Rectal smooth muscle tissue (tissue), 1 donor: ENCODE results near the gene CD101.

Source experiments
- H3K27ac ChIP-seq: one replicate; pipeline ENCODE4 v1.7.0; 2013; ENCODE audit warnings: low read depth, low read length, inconsistent platforms
- H3K27me3 ChIP-seq: one replicate; pipeline ENCODE4 v1.7.0; 2013; ENCODE audit warnings: low read length; ENCODE audit not compliant: control insufficient read depth, insufficient read depth
- H3K36me3 ChIP-seq: one replicate; pipeline ENCODE4 v1.7.0; 2013; ENCODE audit warnings: low read length; ENCODE audit not compliant: control insufficient read depth, insufficient read depth
- H3K4me1 ChIP-seq: one replicate; pipeline ENCODE4 v1.7.0; 2013; ENCODE audit warnings: low read length; ENCODE audit not compliant: control insufficient read depth, insufficient read depth
- H3K4me3 ChIP-seq: one replicate; pipeline ENCODE4 v1.7.0; 2013; ENCODE audit warnings: low read length
- H3K9ac ChIP-seq: one replicate; pipeline ENCODE4 v1.7.0; 2013; ENCODE audit warnings: low read length

The CD101 gene

DNA sequence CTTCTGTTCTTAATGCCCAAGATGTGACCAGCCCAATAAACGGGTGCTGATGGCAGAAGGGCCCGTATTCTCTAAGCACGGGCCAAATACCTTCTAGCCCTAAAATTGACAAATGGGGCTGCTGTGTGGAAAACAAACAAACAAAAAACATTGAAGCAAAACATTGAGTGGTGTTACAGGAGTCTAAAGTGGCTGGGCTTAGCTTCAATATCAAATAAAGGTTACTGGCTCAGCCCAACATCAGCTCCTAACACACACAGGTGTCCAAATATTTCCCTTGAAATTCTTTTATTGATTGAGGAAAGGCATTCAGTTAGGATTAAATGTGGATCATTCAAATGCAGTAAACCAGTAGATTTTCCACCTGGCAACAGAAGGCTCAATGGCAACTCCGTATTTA, 45.2 kb downstream of the CD101 start:
- no peaks in the 10 kb centered on the region for H3K4me1 ChIP-seq
- no peak overlapping the region for H3K9ac ChIP-seq
- no peaks in the 10 kb centered on the region for H3K36me3 ChIP-seq
- no peak overlapping the region for H3K4me3 ChIP-seq
- H3K27me3 ChIP-seq: no peaks in the 10 kb centered on the region
- H3K27ac ChIP-seq: no peak overlapping the region

DNA sequence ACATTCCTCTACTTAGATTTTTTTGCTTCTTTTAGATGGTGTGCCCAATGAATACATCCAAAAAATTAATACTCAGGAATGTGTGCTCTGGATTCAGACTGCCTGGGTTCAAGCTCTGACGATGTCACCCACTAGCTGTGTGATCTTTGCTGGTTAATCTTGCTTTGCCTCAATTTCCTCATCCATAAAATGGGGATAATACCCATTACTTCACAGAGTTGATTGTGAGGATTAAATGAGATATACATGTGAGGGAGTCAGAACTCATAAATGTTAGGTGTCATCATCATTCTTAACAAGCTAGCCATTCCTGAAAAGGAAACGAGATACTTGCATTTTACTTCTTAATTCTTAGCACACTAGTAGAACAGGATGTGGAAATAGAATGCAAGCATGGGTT, 45.7 kb downstream of the CD101 start:
- H3K9ac ChIP-seq: no peak overlapping the region

DNA sequence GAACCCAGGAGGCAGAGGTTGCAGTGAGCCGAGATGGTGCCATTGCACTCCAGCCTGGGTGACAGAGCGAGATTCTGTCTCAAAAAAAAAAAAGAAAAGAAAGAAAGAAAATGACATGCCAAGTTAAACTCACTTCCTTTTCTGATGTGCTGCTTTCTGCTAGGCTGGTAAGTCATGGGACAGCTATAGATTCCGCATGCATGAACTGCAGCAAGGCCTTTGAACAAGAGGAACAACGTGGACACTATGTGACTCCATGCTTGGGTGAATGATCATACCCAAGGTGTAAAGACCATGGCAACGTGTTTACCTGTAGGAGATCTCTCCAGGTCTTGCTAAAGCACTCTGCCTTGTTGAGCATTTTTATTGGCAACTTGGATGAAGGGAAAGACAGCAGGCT, 48.3 kb downstream of the CD101 start:
- Histone ChIP-seq H3K4me3 (no peak overlapping the region), H3K36me3 (no peaks in the 10 kb centered on the region), H3K27ac (no peak overlapping the region), H3K27me3 (no peaks in the 10 kb centered on the region), H3K9ac (no peak overlapping the region), H3K4me1 (no peaks in the 10 kb centered on the region)

More for the DNA sequence above, 45.7 kb downstream of the CD101 start:
- Histone ChIP-seq H3K4me3 (no peak overlapping the region), H3K27me3 (no peaks in the 10 kb centered on the region), H3K4me1 (no peaks in the 10 kb centered on the region), H3K27ac (no peak overlapping the region), H3K36me3 (no peaks in the 10 kb centered on the region)

DNA sequence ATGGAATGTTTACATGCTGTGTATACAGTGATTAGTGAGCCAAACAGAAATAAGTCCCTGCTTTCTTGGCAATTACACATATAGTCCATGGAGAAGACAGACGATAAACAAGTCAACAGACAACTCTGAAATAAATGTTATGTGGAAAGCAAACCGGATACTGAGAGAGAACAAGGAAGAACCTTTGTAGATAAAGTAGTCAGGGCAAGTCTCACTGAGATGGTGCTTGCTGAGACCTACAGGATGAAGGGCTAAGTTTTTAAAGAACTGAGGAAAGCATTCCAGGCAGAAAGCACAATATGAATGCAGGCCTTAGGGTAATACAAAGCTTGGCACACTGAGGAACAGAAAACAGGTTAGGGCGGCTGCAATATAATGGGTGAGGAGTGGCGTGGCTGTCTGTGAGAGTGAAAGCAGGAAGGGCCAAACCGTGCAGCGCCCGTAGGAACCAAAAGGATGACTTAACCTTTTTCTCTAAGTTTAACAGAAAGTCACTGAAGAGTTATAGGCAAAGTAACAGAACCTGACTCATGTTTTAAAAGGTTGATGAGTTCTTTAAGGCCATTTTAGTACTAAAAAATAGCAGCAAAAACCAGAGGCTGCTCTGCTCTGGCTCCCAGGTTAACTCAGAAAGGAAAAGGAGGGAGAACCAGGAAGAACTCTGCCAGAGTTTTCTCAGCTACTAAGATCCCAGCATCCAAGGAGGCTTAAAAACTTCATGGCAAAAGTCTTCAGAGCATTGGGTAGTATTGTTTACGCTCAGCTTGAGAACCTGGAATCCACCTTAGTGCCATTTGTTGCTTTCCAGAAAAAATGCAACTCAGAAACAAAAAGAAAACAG, 49.9 kb downstream of the CD101 start:
- Histone ChIP-seq H3K4me3 (peak overlapping the region; percentile 22), H3K27me3 (no peaks in the 10 kb centered on the region), H3K9ac (peak overlapping the region; percentile 22), H3K4me1 (no peaks in the 10 kb centered on the region), H3K36me3 (no peaks in the 10 kb centered on the region), H3K27ac (peak overlapping the region; percentile 2)

DNA sequence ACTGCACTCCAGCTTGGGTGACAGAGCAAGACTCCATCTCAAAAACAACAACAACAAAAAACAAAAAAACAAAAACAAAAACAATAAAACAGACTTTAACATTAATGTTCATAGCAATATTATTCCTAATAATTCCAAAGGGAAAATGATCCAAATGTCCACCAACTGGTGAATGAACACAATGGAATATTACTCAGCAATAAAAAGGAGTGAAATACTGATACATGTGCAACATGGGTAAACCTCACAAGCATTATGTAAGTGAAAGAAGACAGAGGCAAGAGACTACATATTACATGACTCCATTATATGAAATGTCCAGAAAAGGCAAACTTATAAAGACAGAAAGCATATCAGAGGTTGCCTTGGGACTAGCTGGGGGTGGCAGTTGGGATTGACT, 52.5 kb downstream of the CD101 start:
- Histone ChIP-seq H3K27ac (no peak overlapping the region), H3K9ac (no peak overlapping the region), H3K36me3 (no peaks in the 10 kb centered on the region), H3K4me3 (no peak overlapping the region), H3K27me3 (no peaks in the 10 kb centered on the region), H3K4me1 (no peaks in the 10 kb centered on the region)

DNA sequence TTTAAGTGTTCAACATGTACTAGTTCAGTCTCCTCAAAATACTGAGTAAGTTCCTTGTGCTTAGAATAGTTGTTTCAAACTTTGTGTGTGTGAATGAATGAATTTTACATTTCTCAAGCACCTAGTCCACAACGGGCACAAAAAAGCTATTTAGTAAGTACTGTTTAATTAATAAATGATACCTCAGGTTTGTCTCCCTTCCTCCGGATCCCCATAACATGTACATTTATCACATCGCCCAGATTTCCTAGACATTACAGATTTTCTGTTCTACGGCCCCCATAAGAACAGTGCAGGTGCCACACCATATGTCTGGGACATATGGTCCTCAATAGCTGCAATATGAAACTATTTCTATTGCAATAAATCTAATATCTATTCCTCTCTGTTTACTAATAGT, 57.2 kb downstream of the CD101 start:
- no peak overlapping the region for H3K4me3 ChIP-seq
- no peaks in the 10 kb centered on the region for H3K27me3 ChIP-seq
- no peaks in the 10 kb centered on the region for H3K36me3 ChIP-seq
- no peak overlapping the region for H3K9ac ChIP-seq
- no peak overlapping the region for H3K27ac ChIP-seq
- H3K4me1 ChIP-seq: peaks cover 4% of the 10 kb centered on the region

DNA sequence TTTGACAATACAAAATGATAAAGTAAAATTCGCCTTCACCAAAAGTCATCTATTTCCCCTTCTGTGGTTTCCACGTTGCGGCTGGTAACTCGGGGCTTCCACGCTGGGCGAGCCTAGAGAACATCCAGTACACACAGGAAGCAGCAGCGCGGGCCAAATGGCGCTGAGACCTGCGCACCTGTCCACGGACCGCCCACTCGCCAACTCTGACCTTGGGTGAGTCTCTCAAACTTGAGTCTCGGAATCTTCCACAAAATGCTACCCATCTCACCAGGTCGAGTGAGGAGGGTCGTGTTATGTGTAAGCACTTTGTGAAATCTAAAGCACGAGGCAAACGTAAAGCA, 57.7 kb downstream of the CD101 start:
- Histone ChIP-seq H3K27ac (peak overlapping the region; percentile 32), H3K4me3 (peak overlapping the region; percentile 95), H3K27me3 (no peaks in the 10 kb centered on the region), H3K36me3 (no peaks in the 10 kb centered on the region), H3K9ac (peak overlapping the region; percentile 62), H3K4me1 (peaks cover 4% of the 10 kb centered on the region)

DNA sequence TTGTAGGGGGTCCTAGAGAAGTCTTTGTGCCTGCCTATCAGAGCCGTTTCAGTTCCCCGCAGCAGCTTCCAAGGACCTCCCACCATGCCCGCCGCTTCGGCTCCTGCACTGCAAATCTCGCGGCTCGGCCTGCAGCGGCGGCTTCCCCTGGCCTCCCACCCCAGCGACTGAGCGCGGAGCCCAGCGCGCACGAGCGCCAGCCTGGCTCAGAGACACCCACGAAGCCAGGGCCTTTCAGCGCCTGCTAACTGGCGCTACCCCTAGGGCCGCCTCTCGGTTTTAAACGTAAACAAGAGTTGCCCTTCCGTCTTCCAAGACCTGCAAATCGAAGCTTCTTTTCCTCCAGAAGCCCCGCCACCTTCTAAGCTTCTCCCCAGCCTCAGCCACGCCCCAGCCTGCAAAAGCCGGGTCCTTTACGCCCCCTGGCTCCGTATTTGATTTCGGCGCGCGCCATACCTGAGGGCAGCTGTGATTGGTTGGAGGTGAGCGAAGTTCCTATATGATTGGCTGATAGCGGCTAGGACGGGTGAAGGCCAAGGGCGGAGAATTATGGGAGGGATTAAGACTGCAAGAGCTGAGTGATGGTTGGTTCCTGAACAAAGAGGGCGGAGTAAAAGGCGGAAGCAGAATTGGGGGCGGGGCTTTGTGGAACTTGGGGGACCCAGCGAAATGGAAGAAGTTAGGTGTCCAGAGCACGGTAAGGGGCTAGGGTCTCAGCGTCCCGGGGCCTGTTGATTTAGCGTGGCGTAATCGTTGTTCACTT, 58.3 kb downstream of the CD101 start, which contains the start of gene TTF2:
TTF2 (plus strand) TSS at position 649 of the 763 bp plus-strand sequence; CDS start at position 670, 21 bp downstream.
- Histone ChIP-seq H3K27me3 (no peaks in the 10 kb centered on the region), H3K9ac (peak within 1 kb of the TSS; percentile 77), H3K4me3 (peak within 1 kb of the TSS; percentile 95), H3K36me3 (no peaks in the 10 kb centered on the region), H3K4me1 (peaks cover 4% of the 10 kb centered on the region), H3K27ac (peak within 1 kb of the TSS; percentile 55)

DNA sequence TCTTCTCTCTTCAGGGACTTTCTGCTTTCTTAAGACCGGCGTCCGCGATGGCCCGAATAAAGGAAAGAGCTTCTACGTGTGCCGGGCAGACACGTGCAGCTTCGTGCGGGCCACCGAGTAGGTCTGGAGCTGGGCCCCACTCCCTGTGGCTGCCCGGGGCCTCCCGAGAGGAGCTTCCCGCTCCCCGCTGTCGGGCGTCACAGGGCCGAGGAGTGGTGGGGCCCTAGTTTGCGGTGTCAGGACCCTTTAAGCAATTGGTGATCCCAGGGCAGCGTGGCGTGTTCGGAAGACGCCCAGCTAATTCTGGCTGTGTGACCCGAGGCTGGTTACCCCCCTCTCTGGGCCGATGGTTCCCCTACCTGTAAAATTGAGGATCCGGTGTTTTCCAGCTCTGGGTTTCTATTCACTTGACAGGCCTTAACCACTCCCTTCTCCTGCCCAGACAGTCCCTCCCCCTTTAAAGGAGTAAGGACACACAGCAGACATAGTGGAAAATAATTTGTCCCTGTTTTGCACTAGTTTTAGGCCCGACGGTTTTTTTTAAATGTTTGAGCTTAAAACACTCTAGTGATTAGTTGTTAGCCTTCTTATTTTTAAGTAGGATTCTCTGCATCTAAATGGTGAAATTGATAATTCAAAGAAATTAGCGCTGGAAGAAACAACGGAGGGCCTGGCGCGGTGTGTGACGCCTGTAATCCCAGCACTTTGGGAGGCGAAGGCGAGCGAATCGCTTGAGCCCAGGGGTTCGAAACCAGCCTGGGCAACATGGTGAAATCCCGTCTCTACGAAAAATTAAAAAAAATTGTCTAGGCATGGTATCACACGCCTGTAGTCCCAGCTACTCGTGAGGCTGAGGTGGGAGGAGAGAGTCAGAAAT, 59.1 kb downstream of the CD101 start:
- H3K4me3 ChIP-seq: peak overlapping the region; percentile 95
- H3K36me3 ChIP-seq: no peaks in the 10 kb centered on the region
- H3K27me3 ChIP-seq: no peaks in the 10 kb centered on the region
- H3K9ac ChIP-seq: peak overlapping the region; percentile 77
- H3K27ac ChIP-seq: peak overlapping the region; percentile 55
- peaks cover 4% of the 10 kb centered on the region for H3K4me1 ChIP-seq

DNA sequence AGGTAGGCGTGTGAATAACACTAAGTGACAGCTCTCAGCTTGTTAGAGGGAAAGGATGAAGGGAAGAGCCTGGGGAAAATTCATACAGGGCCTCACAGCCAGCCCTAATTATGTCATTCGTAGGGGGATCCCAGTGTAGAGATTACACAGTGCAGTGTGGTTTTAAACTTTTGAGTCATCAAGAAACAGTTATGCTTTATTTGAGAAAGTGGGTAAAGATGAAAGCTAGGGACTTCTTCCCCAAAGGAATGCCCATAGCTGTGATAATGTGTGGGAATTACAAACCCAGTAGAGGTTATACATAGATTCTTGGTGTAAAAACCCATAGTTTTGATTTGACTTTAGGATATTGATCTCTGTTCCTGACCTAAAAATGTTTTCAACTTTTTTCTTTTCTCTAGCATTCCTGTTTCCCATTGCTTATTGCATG, 60.4 kb downstream of the CD101 start:
- Histone ChIP-seq H3K4me3 (no peak overlapping the region), H3K27me3 (no peaks in the 10 kb centered on the region), H3K27ac (no peak overlapping the region), H3K4me1 (peaks cover 4% of the 10 kb centered on the region), H3K9ac (no peak overlapping the region), H3K36me3 (no peaks in the 10 kb centered on the region)

DNA sequence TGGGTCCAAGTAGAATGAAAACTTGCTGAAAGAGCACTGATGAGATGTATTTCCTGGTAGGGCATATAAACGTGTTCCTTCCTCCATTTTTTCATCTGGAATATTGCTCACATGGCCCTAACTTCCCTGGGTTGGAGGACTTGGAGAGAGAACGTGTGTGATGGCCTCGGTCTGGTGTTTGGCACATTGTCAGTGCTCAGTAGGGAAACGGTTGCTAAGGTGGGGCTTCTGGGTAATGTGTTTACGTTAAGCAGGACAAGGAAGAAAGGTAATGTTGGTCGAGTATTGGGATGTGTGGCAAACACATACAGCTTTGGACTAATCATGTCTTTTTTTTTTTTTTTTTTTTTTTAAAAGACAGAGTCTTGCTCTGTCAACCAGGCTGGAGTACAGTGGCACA, 64.8 kb downstream of the CD101 start:
- H3K27me3 ChIP-seq: no peaks in the 10 kb centered on the region
- no peak overlapping the region for H3K27ac ChIP-seq
- no peaks in the 10 kb centered on the region for H3K4me1 ChIP-seq
- H3K36me3 ChIP-seq: no peaks in the 10 kb centered on the region
- no peak overlapping the region for H3K4me3 ChIP-seq
- no peak overlapping the region for H3K9ac ChIP-seq
